ENCODE data around the gene TIMM13.
"Not testable (repeated sequence)": the region's sequence is repeated elsewhere in the genome, so short reads cannot be mapped to it uniquely, and the experiment has no call there.

Gene TIMM13

DNA sequence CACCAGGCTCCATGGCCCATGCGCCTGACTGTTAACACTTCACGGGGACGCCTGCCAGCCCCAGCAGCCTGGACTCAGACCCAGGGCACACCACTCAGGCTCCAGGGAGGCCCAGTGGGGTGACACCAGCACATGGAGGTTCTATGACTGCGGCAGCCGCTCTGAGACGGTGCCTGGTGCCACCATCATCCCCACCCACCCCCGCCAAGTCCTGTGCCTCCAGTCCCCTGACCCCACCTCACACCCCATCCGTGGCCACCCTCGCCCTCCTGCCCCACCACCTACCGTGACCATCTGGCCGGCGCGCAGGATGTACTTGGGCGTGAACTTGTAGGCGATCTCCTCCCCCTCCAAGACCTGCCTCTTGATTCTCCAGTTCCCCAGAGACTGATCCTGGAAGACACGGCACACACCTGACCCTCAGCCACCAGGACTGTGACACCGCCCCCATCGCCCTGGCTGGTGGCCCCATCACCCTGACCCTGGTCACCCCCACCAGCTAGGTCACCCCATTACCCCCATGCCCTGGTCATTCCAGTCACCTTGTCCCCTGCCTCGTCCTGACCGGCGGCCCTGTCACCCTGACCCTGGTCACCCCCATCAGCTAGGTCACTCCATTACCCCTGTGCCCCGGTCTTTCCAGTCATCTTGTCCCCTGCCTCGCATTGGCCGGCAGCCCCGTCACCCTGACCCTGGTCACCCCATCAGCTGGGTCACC, 4.9 kb upstream of the TIMM13 start:
- DNase-seq (ENCODE audit: low read depth in 2 of 3, low spot score in 1 of 3), result no peak

DNA sequence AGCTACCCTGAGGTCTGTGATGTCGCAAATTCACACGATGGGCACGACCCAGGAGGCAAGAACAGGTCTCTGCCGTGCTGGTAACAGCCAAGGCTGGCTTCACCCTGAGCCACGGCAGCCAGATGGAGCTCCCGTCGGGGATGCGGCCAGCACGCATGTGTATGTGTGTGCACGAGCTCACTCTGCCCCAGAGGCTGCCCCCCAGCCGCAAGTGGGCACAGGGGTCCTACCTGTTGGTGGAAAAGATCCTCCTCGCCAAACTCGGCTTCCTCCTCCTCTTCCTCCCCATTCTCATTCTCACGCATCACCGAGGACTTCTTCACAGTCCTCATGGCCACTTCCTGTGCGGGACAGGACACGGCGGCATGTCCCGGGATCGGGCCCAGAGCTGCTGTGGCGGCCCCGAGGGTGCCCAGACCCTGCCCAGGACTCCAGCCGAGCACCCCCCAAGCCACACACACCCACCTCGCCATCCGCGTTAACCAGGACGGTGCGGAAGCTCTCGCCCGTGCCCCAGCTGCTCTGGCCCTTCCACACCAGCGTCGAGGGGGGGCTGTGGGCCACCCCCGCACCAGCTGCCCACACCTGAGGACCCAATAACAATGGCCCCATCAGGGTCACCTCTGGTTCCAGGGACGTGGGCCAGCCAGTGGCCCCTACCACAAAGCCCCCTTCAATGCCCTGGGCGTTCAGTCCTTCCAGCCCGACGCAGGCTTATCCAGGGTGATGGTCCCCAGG, 4.1 kb upstream of the TIMM13 start:
- no peak for DNase-seq (ENCODE audit: low read depth in 2 of 3, low spot score in 1 of 3)

DNA sequence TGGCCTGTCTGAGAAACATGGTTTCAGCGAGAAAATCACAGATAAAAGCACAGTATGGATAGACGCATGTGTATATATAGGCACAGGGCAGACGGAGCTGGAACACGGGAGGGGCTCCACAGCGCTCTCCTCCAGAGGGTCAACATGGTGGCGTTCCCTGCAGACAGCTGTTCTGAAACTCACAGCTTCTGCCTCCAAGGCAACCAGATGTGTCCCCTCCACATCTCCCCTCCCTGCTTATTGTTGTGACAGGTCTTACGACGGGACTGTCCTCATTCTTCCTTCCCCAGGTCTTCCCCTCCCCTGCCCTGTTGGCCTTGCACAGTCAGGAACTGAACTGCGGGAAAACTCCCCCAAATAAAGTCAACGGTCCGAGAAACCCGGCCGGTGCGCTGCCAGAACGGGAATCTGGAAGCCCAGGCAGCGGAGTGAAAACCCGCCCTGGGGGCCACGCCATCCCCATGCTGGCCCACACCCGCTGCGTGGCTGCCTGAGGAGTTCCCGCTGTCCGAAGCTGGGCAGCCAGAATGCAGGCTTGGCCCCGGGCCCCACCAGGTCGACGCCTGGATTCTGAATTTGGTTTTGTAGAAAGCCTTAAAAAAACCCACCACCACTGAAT, 2.6 kb upstream of the TIMM13 start:
- no peak for DNase-seq (ENCODE audit: low read depth in 2 of 3, low spot score in 1 of 3)

DNA sequence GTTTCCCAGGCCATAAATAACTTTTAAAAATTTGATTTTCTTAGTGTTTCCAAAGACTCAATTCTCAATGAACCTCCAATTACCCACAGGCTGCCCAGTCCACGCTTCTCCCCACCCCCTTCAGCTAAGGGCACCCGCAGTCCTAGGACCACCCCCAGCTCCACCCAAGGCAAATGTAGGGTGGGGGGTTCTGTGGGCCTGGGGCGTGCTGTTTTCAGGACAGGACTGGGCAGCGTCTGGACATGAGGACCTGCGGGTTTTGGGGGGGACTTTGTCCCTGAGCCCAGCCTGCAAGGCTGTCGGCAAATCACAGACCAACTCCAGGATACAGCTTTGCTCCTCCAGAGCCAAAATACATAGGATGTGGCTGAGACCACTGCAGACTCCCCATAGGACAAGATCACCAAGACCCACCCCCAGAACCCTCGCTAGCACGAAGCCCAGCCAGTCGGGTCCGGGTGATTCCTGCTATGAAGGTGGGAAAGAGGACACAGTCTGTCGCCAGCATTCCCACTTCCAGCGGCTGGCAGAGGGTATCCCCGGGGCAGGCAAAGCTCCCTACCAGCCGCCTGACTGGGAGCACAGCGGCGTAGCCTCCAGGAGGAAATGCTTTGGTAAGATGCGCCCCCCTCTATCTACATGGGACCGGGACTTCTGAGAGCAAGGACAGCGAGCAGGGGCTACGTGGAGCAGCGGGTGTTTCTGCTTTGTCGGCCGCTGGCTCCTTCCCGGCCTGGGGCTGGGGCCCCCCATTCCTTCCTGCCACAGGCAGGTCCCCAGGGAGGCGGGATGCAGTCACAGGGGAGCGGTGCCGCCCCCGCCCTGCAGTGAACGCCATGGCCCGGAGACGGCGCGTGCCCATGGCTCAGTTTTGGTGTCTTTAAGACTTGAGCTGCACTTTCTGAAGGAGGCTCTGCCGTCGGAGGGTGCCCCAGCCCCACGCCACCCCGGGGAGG, 1.6 kb upstream of the TIMM13 start:
- no peak for DNase-seq (ENCODE audit: low read depth in 2 of 3, low spot score in 1 of 3)

DNA sequence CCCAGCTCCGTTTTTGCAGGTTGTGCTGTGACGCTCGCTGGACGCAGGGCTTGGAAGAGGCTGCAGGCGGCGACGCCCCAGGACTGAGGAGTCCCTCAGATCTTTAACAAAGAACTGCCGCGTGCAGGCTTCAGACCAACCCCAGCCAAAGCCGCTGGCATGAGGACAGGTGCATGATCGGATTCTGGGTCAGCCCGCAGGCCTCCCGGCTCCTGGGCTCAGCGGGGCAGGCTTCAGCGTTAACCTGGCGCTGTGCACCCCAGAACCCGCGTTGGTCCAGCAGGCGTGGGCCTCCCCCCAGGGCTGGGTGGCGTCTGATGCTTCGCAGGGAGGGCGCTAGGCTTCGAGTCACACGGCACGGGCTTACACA, 920 bp upstream of the TIMM13 start:
- DNase-seq (ENCODE audit: low read depth in 2 of 3, low spot score in 1 of 3), result no peak

DNA sequence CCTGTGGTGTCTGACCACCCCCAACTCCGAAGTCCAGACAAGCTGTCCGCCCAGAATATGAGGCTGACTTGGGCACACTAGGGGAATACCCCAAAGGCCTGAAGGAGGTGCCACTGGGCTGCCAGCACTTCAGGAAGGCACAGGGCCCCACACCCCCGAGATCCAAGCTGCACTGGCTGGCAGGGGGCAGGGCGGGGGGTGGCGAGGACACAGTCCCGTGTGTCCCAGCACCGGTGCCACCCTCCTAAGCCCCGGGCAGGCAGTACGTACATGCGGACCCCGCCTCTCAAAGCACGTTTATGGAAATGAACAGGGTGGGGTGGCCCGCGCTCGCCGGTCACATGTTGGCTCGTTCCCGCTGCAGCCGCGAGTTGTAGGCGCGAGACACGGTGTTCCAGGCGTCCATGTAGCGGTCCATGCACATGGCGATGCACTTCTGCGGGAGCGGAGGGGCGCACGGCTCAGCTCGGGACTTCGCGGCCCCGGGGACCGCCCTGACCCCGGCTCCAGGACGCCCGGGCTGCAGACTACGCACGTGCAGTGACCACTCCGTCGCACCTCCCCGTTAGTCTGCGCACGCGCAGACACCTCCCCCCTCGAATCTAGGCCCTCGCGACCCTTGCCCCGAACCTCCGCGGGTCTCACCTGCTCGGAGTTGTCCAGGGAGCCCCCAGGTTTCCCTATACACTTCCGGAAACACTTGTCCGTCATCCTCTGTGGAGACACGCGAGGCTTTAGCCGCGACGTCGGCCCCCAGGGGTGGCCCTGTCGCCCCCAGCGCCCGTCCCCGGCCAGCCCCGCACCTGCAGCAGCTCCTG, 566 bp downstream of the TIMM13 start:
- DNase-seq (ENCODE audit: low read depth in 2 of 3, low spot score in 1 of 3), result peak; percentile 18 to 27 (median 24)

DNA sequence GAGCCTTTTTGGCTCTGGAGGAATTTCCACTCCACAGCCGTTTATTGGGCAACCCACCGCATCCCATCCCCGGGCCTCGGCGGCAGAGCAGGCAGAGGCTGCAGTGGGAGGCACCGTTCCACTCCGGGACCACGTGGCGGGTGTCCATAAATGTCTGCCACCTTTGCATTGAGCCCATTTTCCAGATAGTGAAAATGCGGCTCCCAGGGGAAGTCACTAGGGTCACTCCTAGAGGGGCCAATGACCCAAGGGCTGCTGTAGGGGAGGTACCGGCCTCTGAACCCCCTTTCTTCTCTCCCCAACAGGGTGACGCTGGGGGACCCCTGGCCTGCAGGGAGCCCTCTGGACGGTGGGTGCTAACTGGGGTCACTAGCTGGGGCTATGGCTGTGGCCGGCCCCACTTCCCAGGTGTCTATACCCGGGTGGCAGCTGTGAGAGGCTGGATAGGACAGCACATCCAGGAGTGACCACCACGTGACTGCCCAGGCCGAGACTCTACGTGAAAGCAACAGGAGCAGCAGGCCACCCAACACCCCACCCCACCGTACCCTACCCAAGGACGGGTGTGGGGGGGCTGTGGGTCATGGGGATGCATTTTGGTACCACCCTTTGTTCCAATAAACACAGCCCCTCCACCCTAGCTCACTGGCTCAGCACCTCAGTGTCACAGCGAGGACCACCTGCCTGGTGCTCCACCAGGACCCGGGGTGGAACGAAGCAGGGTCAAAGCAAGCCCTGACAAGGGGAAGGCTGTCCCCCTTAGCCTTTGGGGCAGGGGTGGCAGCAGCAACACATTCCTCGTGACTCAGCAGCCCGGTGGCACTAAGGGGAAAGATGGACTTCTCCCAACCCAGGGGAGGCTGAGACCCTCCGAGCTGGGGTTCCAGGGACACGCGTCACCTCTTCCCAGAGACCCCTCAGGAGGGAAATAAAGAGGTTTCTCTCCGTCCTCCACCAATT, 1.5 kb downstream of the TIMM13 start:
- DNase-seq (ENCODE audit: low read depth in 2 of 3, low spot score in 1 of 3), result no peak

DNA sequence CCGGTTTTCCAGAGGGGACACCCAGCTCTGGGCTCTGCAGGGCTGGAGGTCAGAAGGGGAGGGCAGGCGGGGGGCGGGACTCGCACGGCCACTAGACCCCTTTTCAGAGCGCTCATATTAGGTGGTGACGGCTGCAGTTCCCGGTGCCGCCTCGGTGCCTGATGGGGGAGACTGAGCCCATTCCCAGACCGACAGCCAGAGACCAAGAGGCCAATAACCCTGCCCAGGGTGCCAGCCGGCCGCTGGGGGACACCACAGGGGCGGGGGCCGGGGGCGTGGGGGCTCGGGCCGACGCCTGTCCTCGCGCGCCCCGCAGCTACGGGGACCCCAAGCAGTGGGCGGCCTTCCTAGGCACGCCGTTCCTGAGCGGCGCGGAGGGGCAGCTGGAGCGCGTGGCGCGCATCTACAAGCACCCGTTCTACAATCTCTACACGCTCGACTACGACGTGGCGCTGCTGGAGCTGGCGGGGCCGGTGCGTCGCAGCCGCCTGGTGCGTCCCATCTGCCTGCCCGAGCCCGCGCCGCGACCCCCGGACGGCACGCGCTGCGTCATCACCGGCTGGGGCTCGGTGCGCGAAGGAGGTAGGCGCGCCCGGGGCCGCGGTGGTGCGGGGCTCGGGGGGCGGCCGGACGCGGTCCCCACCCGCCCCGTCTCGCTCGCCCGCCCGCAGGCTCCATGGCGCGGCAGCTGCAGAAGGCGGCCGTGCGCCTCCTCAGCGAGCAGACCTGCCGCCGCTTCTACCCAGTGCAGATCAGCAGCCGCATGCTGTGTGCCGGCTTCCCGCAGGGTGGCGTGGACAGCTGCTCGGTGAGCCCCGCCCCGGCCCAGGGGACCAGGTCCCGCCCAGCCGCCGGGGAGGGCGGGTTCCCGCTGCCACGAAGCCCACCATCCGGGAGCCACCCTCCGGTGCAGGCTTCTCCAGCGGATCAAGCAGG, 2.4 kb downstream of the TIMM13 start:
- no peak for DNase-seq (ENCODE audit: low read depth in 2 of 3, low spot score in 1 of 3)

DNA sequence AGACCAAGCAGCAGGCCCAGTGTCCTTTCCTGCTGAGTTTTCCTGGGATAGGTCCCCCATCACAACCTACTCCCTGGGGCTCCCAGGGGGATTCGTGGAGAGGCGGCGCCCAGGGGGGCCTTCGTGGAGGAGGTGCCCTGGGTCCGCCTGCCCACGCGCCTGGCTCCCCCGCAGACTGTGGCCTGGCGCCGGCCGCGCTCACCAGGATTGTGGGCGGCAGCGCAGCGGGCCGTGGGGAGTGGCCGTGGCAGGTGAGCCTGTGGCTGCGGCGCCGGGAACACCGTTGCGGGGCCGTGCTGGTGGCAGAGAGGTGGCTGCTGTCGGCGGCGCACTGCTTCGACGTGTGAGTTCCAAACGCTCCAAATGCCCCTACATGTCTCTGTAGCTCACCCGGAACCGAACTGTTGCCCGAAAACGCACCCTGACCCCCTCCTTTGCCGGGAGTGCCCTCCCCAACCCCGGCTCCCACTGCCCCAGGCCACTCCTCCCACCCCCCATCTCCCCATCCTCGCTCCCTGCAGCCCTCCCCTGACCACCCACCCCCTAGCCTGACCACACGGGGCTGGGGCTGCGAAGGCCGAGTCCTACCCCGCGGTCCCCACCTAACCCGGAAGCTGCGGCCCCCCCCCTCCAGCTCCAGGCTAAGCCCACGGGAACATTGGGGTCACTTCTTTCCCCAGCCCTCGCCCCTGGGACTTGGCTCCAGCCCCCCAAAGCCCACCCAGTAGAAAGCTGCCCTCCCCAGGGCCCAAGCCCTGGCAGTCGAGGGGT, 3.3 kb downstream of the TIMM13 start:
- no peak for DNase-seq (ENCODE audit: low read depth in 2 of 3, low spot score in 1 of 3)

DNA sequence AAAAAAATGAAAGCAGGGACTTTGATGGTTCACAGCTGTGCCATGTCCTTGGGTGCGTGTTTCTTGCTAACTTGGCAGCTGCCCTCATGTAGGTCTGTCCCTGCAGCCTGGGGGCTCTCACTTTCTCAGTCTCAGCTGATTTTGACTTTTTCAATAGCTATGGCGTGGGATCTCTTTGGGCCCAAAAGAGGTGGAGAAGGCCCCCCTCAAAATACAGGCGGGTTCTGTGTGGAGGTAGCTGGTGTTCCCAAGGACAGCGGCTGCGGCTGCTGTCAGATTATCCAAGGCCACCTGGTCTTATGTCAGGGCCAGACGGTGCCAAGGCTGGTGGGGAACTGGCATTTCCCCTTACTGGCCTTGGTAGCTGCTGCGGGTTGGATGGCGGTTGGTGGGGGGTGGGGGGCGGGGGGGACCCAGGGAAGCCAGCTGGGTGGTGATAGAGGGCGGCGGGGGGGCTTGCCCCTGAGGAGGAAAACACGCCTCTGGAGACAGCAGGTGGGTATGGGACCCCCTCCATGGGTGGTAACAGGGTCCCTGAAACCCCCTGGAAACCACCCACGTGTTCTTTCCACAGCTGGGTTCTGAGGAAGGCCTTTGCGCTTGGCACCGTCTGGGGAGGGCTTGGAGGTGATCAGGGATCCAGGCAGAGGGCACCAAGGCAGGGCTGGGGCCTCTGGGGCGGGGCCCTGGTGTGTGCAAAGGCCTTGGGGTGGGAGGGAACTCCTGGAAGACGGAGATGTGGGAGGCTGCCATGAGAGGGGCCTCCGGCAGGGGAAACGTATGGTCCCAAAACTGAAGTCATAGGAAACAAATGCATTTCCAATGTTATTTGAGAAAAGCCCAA, 4.1 kb downstream of the TIMM13 start:
- no peak for DNase-seq (ENCODE audit: low read depth in 2 of 3, low spot score in 1 of 3)

DNA sequence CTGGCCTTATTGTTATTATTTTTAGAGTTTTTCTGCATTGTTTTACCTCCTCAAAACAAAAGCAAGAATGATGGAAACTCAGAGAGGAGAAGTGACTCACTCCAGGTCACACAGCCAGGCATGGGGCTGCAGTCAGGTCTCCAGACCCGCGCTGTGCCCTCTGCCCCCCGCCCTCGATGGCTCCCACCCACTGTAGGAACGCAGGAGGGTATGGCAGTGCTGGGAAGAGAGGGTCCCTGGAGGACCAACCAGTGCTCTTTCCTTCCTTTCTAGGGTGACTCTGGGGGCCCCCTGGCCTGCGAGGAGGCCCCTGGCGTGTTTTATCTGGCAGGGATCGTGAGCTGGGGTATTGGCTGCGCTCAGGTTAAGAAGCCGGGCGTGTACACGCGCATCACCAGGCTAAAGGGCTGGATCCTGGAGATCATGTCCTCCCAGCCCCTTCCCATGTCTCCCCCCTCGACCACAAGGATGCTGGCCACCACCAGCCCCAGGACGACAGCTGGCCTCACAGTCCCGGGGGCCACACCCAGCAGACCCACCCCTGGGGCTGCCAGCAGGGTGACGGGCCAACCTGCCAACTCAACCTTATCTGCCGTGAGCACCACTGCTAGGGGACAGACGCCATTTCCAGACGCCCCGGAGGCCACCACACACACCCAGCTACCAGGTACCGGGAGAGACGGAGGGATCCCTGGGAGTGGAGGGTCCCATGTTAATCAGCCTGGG, 5.6 kb downstream of the TIMM13 start:
- DNase-seq (ENCODE audit: low read depth in 2 of 3, low spot score in 1 of 3), result no peak

DNA sequence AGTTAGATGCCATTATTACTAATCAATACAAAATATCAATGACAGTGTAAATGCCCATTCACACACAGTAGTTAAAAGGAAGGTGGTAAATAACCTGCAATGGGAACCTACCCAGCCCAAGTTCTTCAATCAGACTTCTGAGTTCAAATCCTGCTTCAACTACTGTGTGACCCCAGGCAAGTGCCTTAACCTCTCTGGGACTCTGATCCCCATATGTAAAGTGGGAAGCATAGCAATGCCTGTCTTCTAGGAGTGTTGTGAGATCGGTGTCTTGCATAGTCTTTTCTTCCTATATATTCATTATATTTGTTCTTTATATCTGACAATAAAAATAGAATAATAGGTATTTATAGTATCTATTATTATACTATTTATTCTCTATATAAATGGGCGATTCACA, 6.9 kb downstream of the TIMM13 start:
- no peak for DNase-seq (ENCODE audit: low read depth in 2 of 3, low spot score in 1 of 3)

DNA sequence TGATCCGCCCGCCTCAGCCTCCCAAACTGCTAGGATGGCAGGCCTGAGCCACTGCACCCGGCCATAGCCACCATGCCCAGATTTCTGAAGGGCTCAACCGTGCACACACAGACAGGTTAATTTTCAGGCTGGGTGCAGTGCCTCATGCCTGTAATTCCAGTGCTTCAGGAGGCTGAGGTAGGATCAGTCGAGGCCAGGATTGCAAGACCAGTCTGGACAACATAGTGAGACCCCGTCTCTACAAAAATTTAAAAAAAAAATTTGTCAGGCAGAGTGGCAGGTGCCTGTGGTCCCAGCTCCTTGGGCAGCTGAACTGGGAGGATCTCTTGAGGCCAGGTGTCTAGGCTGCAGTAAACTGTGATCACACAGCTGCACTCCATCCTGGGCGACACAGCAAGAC, 7.6 kb downstream of the TIMM13 start:
- DNase-seq (ENCODE audit: low read depth in 2 of 3, low spot score in 1 of 3), result no peak

DNA sequence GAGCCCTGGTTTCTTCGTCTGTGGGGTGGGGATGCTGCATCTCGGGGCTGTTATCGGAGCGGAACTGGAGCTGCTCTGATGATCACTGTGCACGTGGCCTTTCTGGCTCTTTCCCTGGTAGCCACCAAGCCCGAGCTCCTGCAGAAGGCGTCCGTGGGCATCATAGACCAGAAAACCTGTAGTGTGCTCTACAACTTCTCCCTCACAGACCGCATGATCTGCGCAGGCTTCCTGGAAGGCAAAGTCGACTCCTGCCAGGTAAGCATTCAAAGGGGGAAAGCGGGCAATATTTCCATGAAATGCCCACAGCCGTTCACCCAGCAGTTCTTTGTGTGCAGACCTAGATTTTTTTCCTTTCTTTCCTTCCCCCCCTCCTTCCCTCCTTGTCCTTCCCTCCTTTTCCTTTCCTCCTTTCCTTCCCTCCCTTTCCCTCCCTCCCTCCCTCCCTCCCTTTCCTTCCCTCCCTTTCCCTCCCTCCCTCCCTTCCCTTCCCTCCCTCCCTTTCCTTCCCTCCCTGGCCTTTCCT, 9.4 kb downstream of the TIMM13 start:
- DNase-seq (ENCODE audit: low read depth in 2 of 3, low spot score in 1 of 3), result no peak

DNA sequence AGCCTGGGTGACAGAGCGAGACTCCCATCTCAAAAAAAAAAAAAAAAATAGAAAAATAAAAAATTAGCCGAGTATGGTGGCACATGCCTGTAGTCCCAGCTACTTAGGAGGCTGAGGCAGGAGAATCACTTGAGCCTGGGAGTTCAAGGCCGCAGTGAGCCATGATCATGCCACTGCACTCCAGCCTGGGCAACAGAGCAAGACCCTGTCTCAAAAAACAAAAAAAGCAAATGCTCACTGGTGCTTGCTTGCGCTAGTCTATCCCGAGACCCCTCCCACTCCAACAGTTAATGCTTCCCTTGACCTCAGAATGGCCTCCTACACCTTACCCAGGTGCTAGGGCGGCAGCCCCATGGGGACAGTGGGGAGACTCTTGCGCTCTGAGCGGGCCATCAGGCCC, 9.9 kb downstream of the TIMM13 start:
- not testable (repeated sequence) for DNase-seq (ENCODE audit: low read depth in 2 of 3, low spot score in 1 of 3)

All from stimulated activated CD4-positive, alpha-beta T cell treated with anti-CD3 and anti-CD28 coated beads, Interleukin-12 subunit alpha, Interleukin-12 subunit beta, amount 100 ng/mL, for 48 hours (primary cell).